Measurements from ENCODE around the gene RASSF5.

DNA sequence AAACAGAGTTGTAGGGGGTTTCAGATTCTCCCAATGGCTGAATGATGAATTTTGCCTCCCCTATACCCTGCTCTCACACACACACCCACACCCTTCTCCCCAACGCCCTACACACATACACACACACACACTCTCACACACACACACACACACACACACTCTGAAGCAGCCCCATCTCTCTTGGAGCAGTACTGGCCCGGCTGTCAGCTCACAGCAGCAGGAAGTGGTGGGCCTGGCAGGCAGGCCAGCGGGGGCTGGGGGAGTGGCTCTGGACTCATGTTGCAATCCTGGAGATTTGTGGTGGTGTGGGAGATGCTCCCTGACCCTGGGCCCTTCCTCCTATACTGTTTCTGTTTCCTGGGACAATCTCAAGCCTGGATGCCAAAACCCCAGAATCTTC, 34.9 kb upstream of the RASSF5 start:
- TF ChIP-seq, protein P1, sequence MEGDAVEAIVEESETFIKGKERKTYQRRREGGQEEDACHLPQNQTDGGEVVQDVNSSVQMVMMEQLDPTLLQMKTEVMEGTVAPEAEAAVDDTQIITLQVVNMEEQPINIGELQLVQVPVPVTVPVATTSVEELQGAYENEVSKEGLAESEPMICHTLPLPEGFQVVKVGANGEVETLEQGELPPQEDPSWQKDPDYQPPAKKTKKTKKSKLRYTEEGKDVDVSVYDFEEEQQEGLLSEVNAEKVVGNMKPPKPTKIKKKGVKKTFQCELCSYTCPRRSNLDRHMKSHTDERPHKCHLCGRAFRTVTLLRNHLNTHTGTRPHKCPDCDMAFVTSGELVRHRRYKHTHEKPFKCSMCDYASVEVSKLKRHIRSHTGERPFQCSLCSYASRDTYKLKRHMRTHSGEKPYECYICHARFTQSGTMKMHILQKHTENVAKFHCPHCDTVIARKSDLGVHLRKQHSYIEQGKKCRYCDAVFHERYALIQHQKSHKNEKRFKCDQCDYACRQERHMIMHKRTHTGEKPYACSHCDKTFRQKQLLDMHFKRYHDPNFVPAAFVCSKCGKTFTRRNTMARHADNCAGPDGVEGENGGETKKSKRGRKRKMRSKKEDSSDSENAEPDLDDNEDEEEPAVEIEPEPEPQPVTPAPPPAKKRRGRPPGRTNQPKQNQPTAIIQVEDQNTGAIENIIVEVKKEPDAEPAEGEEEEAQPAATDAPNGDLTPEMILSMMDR (IDR thresholded peaks at IDR 0.05), result no peak
- TF ChIP-seq RFX5 (IDR thresholded peaks at IDR 0.05), result no peak
- TF ChIP-seq POLR2A (IDR thresholded peaks at IDR 0.05; ENCODE audit: low read length), result no peak
- TF ChIP-seq CHD2 (IDR thresholded peaks at IDR 0.05; ENCODE audit: low read length, partially characterized antibody), result no peak
- TF ChIP-seq CEBPB (IDR thresholded peaks at IDR 0.05), result no peak
- TF ChIP-seq SMC3 (IDR thresholded peaks at IDR 0.05), result no peak
